ENCODE data around the gene SSPN.

DNA sequence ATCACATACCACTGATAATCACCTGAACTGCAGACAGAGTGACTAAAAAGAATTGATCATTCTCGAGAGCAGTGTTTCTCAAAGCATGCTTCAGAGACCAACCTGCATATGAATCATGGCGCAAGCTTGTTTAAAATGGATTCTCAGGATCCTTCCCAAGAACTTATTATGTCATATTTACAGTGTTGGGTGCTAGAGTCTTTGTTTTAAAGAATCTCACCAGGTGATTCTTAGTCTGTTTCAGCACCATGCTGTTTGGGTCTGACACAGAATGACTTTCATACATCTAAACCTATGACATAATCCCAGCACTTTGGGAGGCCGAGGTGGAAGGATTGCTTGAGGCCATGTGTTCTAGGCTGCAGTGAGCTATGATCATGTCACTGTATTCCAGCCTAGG, 31.3 kb upstream of the SSPN start:
- TF ChIP-seq EZH2 (IDR thresholded peaks at IDR 0.05), result no peak
- no peak for TF ChIP-seq CTCF (IDR thresholded peaks at IDR 0.05)
- no peak for TF ChIP-seq EZH2phosphoT487 (IDR thresholded peaks at IDR 0.05)
